ENCODE results near the gene CHST15. TPM values are rescaled to one million over a fixed set of nuclear protein-coding genes. Genes with fewer than 3 reads are reported as not detected.

The CHST15 gene
- total and polyA plus RNA-seq, 8 donors, result 4.8 to 17.3 (median 12.4) TPM

DNA sequence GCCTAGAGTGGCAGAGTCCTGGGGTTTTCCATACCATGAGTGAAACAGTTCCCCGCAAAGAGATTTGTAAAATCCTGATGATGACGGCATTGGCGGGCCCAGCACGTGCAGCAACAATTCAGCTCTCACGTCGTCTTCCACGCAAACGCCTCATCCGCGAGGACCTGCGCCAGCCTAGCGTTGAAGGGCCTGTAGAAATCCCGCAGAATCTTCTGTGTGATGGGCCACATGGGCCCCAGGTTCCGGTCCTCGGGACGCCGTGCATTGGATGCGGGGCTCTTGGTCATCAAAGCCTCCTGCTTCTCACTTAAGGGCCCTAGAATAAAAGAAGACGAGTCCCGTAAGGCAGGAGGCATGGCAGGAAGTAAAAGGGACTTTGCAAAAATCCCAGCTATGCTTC is 83.4 kb downstream of the CHST15 start:
- ATAC-seq, result no peak
- WGBS, 2 donors, result 86 to 90% methylated on average over 20 of the region's 20 CpGs
- H3K27ac ChIP-seq, result no peak overlapping the region
- H3K4me3 ChIP-seq, result no peak overlapping the region
- no peaks in the 10 kb centered on the region for H3K4me1 ChIP-seq
- no peaks in the 10 kb centered on the region for H3K36me3 ChIP-seq
- TF ChIP-seq, protein P1, sequence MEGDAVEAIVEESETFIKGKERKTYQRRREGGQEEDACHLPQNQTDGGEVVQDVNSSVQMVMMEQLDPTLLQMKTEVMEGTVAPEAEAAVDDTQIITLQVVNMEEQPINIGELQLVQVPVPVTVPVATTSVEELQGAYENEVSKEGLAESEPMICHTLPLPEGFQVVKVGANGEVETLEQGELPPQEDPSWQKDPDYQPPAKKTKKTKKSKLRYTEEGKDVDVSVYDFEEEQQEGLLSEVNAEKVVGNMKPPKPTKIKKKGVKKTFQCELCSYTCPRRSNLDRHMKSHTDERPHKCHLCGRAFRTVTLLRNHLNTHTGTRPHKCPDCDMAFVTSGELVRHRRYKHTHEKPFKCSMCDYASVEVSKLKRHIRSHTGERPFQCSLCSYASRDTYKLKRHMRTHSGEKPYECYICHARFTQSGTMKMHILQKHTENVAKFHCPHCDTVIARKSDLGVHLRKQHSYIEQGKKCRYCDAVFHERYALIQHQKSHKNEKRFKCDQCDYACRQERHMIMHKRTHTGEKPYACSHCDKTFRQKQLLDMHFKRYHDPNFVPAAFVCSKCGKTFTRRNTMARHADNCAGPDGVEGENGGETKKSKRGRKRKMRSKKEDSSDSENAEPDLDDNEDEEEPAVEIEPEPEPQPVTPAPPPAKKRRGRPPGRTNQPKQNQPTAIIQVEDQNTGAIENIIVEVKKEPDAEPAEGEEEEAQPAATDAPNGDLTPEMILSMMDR (IDR thresholded peaks at IDR 0.05), result no peak
- FAIRE-seq, result no peak
- no peaks in the 10 kb centered on the region for H3K9me3 ChIP-seq
- DNase-seq, result peak in 1 of 6 donors; percentile 16
- intact Hi-C loops (cut with DNase I), result no loop called here
- no peaks in the 10 kb centered on the region for H3K27me3 ChIP-seq

DNA sequence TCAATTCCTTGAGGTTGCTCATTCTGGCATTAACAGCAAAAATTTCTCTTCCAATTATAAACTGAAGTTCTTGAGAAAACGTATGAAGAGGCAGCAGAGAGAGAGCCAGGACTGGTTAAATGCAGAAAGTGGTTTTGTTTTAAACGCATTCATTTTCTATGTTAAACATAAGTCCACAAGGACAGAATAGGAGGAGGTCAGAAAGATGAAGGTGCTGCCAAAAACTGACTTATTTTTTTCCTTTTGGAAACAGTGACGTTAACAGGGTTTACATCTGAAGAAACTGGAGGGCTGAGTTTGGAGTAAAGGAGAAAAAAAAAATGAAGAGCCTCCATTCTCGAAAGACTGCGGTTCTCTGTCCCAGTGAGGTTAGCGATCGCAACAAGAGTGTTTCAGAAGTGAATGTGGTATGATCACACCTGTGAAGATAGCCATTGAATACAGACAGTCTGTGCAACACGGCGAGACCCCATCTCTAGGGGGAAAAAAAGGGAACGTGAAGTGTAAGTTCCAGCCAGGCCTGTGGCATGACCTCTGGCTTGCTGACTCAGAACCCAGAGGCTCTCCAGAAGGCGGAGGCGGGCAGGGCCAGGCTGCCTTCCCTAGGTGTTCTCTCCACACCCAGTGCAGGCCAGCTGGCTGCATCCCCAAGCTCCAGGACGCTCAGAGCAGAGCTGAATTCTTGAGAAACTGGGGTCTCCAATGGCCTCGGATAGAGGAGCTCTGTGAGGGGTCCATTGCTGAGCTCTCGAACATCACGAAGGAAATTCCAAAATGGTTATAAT is 84.0 kb downstream of the CHST15 start:
- no peak for ATAC-seq
- DNase-seq, result peak in 1 of 6 donors; percentile 45
- no peaks in the 10 kb centered on the region for H3K36me3 ChIP-seq

GRCh38 chr10:124008681-124009080 is 84.7 kb downstream of the CHST15 start:
- Histone ChIP-seq H3K9me3 (no peaks in the 10 kb centered on the region), H3K4me1 (no peaks in the 10 kb centered on the region), H3K27me3 (no peaks in the 10 kb centered on the region), H3K36me3 (no peaks in the 10 kb centered on the region), H3K4me3 (no peak overlapping the region), H3K27ac (no peak overlapping the region)
- intact Hi-C loops (cut with DNase I), result loop anchor here in 1 of 3 donors (10.0 kb wide), 1 partner anchor 386 kb away; no protein-coding TSS in a partner anchor
- TF ChIP-seq, protein P1 (IDR thresholded peaks at IDR 0.05), result no peak
- 60 to 68% methylated on average over 10 of the region's 10 CpGs for WGBS, 2 donors
- DNase-seq (no peak), ATAC-seq (no peak), FAIRE-seq (no peak)

More for the DNA sequence above, 84.0 kb downstream of the CHST15 start:
- 71 to 74% methylated on average over 16 of the region's 16 CpGs for WGBS, 2 donors
- H3K27me3 ChIP-seq, result no peaks in the 10 kb centered on the region
- FAIRE-seq, result no peak
- H3K9me3 ChIP-seq, result no peaks in the 10 kb centered on the region
- H3K4me1 ChIP-seq, result no peaks in the 10 kb centered on the region
- TF ChIP-seq, protein P1 (IDR thresholded peaks at IDR 0.05), result no peak
- H3K4me3 ChIP-seq, result no peak overlapping the region
- intact Hi-C loops (cut with DNase I), result loop anchor here in 1 of 3 donors (10.0 kb wide), 1 partner anchor 385 kb away; no protein-coding TSS in a partner anchor
- H3K27ac ChIP-seq, result no peak overlapping the region

DNA sequence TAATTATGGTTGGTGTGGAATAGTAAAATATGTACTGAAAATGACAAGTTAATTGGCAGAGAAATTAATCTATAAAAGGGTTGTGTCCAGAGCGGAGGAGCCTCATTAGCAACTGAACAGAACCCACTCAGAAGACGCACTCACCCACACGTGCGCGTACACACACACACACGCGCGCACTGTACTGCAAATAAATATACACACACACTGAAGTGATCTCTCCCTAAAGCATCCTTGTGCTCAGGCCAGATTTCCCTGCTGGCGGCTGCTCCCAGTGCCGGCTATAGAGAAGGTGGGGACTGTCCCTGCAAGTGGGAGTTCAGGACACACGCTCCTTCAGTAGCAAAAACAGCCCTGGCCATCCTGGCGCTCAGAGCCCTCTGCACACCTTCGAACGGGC is 85.2 kb downstream of the CHST15 start:
- Histone ChIP-seq H3K27ac (no peak overlapping the region), H3K4me1 (no peaks in the 10 kb centered on the region), H3K4me3 (no peak overlapping the region), H3K9me3 (no peaks in the 10 kb centered on the region), H3K36me3 (no peaks in the 10 kb centered on the region), H3K27me3 (no peaks in the 10 kb centered on the region)
- FAIRE-seq, result no peak
- WGBS, 2 donors, result 68 to 74% methylated on average over 14 of the region's 14 CpGs
- no peak for DNase-seq
- TF ChIP-seq, protein P1 (IDR thresholded peaks at IDR 0.05), result no peak
- intact Hi-C loops (cut with DNase I), result loop anchor here in 1 of 3 donors (10.0 kb wide), 1 partner anchor 387 kb away; no protein-coding TSS in a partner anchor
- no peak for ATAC-seq

DNA sequence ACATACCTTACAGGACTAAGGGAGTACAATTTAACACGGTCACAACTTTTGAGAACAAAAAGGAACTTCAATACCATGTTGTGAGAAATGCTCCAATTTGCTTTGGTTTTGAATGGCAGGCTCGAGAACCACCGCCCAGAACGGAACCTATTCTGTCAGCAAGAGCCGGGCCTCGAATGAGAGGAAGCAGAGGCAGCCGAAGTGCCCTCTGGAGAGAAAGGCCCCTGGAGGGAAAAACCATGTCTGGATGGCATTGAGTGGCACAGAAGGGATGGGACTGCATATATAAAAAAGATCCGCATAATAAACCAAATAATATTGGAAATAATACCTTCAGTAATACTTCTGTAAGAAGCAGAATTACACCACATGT is 85.6 kb downstream of the CHST15 start:
- 72 to 84% methylated on average over 8 of the region's 8 CpGs for WGBS, 2 donors
- intact Hi-C loops (cut with DNase I), result loop anchor here in 1 of 3 donors (10.0 kb wide), 1 partner anchor 387 kb away; no protein-coding TSS in a partner anchor
- no peak for ATAC-seq
- Histone ChIP-seq H3K36me3 (no peaks in the 10 kb centered on the region), H3K4me1 (no peaks in the 10 kb centered on the region), H3K27ac (no peak overlapping the region), H3K27me3 (no peaks in the 10 kb centered on the region), H3K9me3 (no peaks in the 10 kb centered on the region), H3K4me3 (no peak overlapping the region)
- TF ChIP-seq, protein P1 (IDR thresholded peaks at IDR 0.05), result no peak
- DNase-seq, result peak in 1 of 6 donors; percentile 5
- FAIRE-seq, result no peak
